HEK293 (cell line): Measurements from ENCODE around the gene RUNX1.

Source experiments
- CTCF ChIP-seq: fragments of 450-650 bp; formaldehyde crosslinking; IDR thresholded peaks from 2 replicates; pipeline ENCODE4 v1.5.1; 2016; ENCODE audit warnings: missing biosample characterization, missing genetic modification characterization
- GFI1B ChIP-seq: fragments of 450-650 bp; formaldehyde crosslinking; IDR thresholded peaks from 2 replicates; pipeline ENCODE4 v1.5.1; 2016; ENCODE audit warnings: missing biosample characterization, missing genetic modification characterization
- TCF7L2 ChIP-seq: IDR thresholded peaks from 2 replicates; pipeline ENCODE4 v1.6.1; 2011; ENCODE audit warnings: low read depth, mild to moderate bottlenecking, inconsistent platforms, low read length, moderate library complexity, borderline replicate concordance
- ZNF274 ChIP-seq, 2 experiments: fragments of 200-500 bp in 1 of 2; fragments of 450-650 bp in 1 of 2; sonication (Bioruptor generic) in 1 of 2; formaldehyde crosslinking in 1 of 2; IDR thresholded peaks; 2 replicates each; pipeline versions ENCODE4 v1.5.1 to v1.6.1; 2014 to 2016; ENCODE audit warnings: borderline replicate concordance in 1 of 2, inconsistent platforms in 1 of 2, low read length in 1 of 2, missing biosample characterization in 1 of 2, missing genetic modification characterization in 1 of 2
- ZNF670 ChIP-seq: fragments of 450-650 bp; formaldehyde crosslinking; IDR thresholded peaks from 2 replicates; pipeline ENCODE4 v1.5.1; 2016; ENCODE audit warnings: missing biosample characterization, missing genetic modification characterization, low read depth
- TF ChIP-seq, protein P1 (sequence below): fragments of 450-650 bp; formaldehyde crosslinking; IDR thresholded peaks from 2 replicates; pipeline ENCODE4 v1.5.1; 2017; ENCODE audit warnings: missing biosample characterization, mild to moderate bottlenecking, missing genetic modification characterization, moderate library complexity

- no peak for TF ChIP-seq CTCF (tag by site-specific recombination)
- no peak for TF ChIP-seq GFI1B (tag by site-specific recombination)
- TF ChIP-seq TCF7L2: no peak
- no peak for TF ChIP-seq ZNF274 (IDR thresholded peaks at IDR 0.05; ENCODE audit: low read length)
- TF ChIP-seq ZNF274 (tag by site-specific recombination; IDR thresholded peaks at IDR 0.05; ENCODE audit: borderline replicate concordance): no peak
- no peak for TF ChIP-seq ZNF670 (tag by site-specific recombination)
- TF ChIP-seq, protein P1, sequence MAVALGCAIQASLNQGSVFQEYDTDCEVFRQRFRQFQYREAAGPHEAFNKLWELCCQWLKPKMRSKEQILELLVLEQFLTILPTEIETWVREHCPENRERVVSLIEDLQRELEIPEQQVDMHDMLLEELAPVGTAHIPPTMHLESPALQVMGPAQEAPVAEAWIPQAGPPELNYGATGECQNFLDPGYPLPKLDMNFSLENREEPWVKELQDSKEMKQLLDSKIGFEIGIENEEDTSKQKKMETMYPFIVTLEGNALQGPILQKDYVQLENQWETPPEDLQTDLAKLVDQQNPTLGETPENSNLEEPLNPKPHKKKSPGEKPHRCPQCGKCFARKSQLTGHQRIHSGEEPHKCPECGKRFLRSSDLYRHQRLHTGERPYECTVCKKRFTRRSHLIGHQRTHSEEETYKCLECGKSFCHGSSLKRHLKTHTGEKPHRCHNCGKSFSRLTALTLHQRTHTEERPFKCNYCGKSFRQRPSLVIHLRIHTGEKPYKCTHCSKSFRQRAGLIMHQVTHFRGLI (tag by site-specific recombination): no peak
Observed at GRCh38 chr21:35058058-35058457, 9.0 kb upstream of the RUNX1 start.
